ENCODE measurements around the gene C1QTNF1.

DNA sequence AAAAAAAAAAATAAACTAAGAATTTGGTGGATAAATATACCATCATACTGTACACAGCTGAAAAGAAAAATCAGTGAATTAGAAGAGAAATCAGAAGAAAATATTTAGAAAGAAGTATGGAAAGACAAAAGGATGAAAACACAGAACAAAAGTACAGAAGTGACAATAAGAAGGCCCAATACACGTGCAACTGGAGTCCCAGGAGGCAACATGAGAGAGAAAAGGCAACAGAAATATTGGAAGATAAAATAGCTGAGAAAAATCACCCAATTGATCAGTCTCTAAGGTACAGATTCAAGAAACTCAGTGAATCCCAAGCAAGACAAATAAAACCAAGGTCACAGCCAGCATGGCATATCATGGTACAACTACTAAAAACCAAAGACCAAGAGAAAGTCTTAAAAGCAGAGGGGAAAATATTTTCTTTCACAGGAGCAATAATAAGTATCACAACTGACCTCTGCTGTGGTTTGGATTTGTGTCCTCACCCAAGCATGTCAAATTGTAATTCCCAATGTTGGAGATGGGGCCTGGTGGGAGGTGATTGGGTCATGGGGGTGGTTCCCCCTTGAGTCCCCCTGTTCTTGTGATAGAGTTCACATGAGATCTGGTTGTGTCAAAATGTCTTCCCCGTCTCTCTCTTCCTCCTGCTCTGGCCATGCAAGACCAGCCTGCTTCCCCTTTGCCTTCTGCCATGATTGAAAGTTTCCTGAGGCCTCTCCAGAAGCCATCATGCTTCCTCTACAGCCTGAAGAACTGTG, 30.4 kb downstream of the C1QTNF1 start:
- TF ChIP-seq, protein P1, sequence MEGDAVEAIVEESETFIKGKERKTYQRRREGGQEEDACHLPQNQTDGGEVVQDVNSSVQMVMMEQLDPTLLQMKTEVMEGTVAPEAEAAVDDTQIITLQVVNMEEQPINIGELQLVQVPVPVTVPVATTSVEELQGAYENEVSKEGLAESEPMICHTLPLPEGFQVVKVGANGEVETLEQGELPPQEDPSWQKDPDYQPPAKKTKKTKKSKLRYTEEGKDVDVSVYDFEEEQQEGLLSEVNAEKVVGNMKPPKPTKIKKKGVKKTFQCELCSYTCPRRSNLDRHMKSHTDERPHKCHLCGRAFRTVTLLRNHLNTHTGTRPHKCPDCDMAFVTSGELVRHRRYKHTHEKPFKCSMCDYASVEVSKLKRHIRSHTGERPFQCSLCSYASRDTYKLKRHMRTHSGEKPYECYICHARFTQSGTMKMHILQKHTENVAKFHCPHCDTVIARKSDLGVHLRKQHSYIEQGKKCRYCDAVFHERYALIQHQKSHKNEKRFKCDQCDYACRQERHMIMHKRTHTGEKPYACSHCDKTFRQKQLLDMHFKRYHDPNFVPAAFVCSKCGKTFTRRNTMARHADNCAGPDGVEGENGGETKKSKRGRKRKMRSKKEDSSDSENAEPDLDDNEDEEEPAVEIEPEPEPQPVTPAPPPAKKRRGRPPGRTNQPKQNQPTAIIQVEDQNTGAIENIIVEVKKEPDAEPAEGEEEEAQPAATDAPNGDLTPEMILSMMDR (IDR thresholded peaks at IDR 0.05; ENCODE audit: poor library complexity) = no peak
- no peak for TF ChIP-seq EZH2 (IDR thresholded peaks at IDR 0.05; ENCODE audit: borderline replicate concordance)

All from hepatocyte (in vitro differentiated cells).